NCI-H1417 treated with DMSO at 0.1 percent for 48 hours (cell line): Measurements from ENCODE around the gene BCAS4.
"Not testable (repeated sequence)": the region's sequence is repeated elsewhere in the genome, so short reads cannot be mapped to it uniquely, and the experiment has no call there.

Experiments used
- DNase-seq: peaks from one replicate; lab custom pipeline; 2025; lab: John Stamatoyannopoulos, UW

Gene BCAS4

GRCh38 chr20:50794846-50795634 lies at the start of gene BCAS4:
BCAS4 (plus strand) TSS chr20:50795061; CDS start chr20:50795084, 23 bp downstream.
- DNase-seq = no peak

GRCh38 chr20:50745634-50746137 lies 49.2 kb upstream of the BCAS4 start:
- no peak for DNase-seq

- DNase-seq = no peak
These were observed 48.5 kb upstream of the BCAS4 start for GRCh38 chr20:50746138-50746940.

GRCh38 chr20:50747275-50747674 lies 47.6 kb upstream of the BCAS4 start:
- DNase-seq = no peak

- no peak for DNase-seq
These were observed 44.7 kb upstream of the BCAS4 start for GRCh38 chr20:50750145-50750671.

- no peak for DNase-seq
These were observed 41.7 kb upstream of the BCAS4 start for GRCh38 chr20:50753152-50753551.

GRCh38 chr20:50754420-50754819 lies 40.4 kb upstream of the BCAS4 start:
- no peak for DNase-seq

GRCh38 chr20:50756447-50756846 lies 38.4 kb upstream of the BCAS4 start:
- no peak for DNase-seq

GRCh38 chr20:50758469-50758868 lies 36.4 kb upstream of the BCAS4 start:
- DNase-seq = no peak

GRCh38 chr20:50758992-50759391 lies 35.9 kb upstream of the BCAS4 start:
- DNase-seq = no peak

GRCh38 chr20:50759678-50760077 lies 35.2 kb upstream of the BCAS4 start:
- no peak for DNase-seq

GRCh38 chr20:50762045-50762422 lies 32.8 kb upstream of the BCAS4 start:
- no peak for DNase-seq

GRCh38 chr20:50762435-50763220 lies 32.2 kb upstream of the BCAS4 start:
- DNase-seq = no peak

- DNase-seq = not testable (repeated sequence)
These were observed 31.1 kb upstream of the BCAS4 start for GRCh38 chr20:50763550-50764458.

GRCh38 chr20:50765251-50765650 lies 29.6 kb upstream of the BCAS4 start:
- not testable (repeated sequence) for DNase-seq

- no peak for DNase-seq
These were observed 29.2 kb upstream of the BCAS4 start for GRCh38 chr20:50765674-50766073.

- not testable (repeated sequence) for DNase-seq
These were observed 27.7 kb upstream of the BCAS4 start for GRCh38 chr20:50766955-50767809.

GRCh38 chr20:50768991-50769390 lies 25.9 kb upstream of the BCAS4 start:
- not testable (repeated sequence) for DNase-seq

GRCh38 chr20:50769551-50770085 lies 25.2 kb upstream of the BCAS4 start:
- not testable (repeated sequence) for DNase-seq
